HG02763 (cell line): ENCODE results near the gene AQP3.
"Not testable (repeated sequence)": the region's sequence is repeated elsewhere in the genome, so short reads cannot be mapped to it uniquely, and the experiment has no call there.

Source experiments
- ATAC-seq: cut with Tn5 transposase; IDR thresholded peaks from one replicate; pipeline ENCODE4 v1.9.1; 2021; ENCODE audit warnings: mild to moderate bottlenecking, moderate library complexity; ENCODE audit not compliant: unreplicated experiment

Gene AQP3

GRCh38 chr9:33418090-33418489 lies 29.3 kb downstream of the AQP3 start:
- no peak for ATAC-seq

- no peak for ATAC-seq
Measured at GRCh38 chr9:33416996-33417395, 30.4 kb downstream of the AQP3 start.

DNA sequence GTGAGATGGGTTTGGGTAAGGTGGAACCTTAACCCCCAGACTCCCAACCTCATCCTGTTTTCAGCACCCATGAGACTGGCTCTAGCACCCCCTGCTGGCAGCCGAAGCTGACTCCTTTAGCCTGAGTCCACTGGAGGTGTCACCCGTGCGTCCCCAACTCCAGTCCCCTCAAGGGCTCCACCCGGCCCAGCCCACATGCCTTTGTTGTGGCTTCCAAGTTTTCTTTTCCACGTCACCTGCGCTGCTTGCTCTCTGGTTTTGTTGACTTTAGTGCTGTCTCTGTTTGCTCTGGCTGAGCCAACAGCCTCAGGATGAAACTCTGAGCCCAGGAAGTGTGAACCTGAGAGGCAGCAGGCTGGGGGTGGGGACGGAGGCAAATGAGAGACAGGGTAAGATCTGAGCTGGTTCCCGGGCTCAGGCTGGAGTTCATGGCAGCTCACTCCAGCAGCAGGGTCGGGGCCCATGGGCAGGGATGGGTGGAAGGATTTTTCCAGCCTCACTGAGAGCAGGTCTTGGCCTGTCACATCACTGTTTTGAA lies 31.8 kb downstream of the AQP3 start:
- peak; percentile 56 for ATAC-seq

DNA sequence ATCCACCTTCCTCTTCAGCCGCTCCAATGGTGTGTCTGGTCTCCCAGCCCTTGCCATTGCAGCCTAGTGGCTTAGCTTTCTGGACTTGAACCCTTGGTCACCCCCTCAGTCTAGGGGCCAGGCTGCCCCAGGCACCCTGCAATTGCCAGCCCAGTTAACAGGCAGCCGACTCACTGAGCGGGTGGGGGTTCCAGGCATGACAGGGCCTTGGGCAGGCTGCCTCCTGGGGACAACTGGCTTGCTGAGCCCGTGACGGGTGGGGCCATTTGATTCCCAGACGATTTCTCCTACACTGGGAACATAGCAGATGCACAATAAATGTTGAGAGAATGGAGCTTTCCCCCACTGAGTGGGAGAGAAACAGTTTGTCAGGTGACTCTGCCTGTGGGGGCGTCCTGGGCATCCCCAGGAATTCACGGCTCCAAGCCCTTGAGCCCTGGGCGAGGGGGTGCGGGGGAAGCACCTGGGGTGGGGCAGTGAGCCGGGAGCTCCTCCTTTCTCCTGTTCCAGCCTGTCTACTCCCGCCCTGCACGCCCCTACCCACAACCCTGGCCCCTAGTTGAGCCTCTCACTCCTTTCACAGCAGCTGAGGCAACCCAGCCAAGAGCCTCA lies 32.4 kb downstream of the AQP3 start:
- no peak for ATAC-seq

- ATAC-seq: no peak
Measured at GRCh38 chr9:33414268-33414667, 33.1 kb downstream of the AQP3 start.

DNA sequence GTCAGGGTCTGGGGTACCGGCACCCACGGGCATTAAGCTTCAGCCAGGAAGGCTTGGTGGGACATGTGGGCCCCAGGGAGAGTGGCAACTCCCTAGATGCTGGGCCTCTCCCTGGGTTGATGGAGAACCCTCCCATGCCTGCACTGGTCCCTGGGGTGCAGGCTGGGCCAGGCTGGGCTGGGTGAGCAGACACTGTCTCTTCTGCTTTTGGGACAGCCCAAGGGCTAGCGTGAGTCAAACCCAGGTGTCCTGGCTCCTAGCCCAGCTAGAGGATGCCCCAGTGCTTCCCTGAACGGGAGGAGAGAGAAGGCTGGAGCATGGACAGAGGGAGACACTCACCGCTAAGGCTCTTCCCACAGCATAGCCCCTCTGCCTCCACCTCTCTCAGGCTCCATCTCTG lies 39.3 kb downstream of the AQP3 start:
- no peak for ATAC-seq

- ATAC-seq: no peak
Measured at GRCh38 chr9:33407061-33407460, 40.3 kb downstream of the AQP3 start.

DNA sequence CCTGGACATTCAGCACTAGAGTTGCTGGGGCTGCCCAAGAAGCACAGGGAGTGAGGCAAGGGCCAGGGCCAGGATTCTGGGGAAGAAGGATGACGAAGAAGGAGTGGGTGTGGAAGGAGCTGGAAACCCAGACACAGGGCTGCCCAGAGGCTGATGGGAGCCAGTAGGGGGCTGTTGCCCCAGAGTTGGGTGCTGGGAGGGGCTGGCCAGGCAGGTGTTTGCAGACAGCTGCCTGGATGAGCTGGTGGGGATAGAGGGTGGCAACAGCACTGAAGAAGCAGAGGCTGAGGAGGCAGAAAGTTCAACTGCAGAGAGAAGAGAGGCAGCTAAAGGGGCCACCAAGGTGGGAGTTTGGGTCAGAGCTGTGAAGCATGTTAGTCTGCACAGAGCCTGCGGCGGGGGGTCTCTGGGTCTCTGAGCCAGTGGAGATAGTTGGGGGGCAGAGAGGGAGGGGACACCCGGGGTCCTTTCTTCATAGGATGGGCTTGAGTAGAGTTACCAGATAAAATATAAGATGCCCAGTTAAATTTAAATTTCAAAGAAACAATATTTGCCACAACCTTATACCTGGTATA lies 42.5 kb downstream of the AQP3 start:
- ATAC-seq: no peak

- ATAC-seq: no peak
Measured at GRCh38 chr9:33403941-33404787, 43.2 kb downstream of the AQP3 start.

DNA sequence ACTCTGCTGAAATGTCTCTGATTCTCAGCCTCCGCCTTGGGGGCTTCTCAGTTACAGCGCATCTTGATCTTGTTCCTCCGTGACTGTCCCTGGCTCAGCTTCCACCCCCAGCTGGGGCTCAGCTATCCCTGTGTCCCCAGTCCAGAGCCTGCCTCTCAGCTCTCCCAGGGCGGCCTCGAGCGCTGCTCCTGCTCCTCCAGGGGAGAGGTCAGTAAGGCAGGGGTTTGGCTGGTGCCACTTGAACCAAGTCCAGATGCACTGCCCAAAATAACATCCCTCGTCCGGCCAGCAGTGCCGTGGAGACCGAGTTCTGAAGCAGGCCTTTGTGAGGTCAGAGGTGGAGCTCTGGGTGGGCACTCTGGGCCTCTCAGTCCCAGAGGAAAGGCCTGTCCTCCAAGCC lies 45.0 kb downstream of the AQP3 start, which contains the start of gene AQP7:
AQP7 (minus strand) TSS at position 198 of the 400 bp plus-strand sequence. CDS start 1,306 bp downstream, outside the sequence.
- not testable (repeated sequence) for ATAC-seq

DNA sequence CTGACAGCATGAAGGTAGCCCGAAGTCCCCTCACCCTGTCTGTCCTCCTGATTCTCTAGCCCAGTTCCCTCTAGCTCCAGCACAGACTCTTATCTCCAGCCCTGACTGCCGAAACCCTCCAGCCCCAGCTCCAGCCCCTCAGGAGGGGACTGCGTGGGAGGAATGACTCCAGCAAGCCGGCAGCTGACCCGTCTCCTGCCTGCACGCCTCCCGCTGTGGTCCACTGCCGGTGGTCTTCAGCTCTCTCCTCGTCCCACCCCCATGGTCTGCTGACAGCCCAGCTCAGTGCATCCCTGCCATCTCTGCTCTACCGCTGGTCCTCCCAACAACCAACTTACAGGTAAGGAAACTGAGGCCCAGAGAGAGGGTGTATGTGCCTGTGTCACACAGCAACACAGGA lies 45.6 kb downstream of the AQP3 start:
- not testable (repeated sequence) for ATAC-seq

GRCh38 chr9:33399047-33399446 lies 48.3 kb downstream of the AQP3 start:
- not testable (repeated sequence) for ATAC-seq

- not testable (repeated sequence) for ATAC-seq
Measured at GRCh38 chr9:33397801-33398200, 49.6 kb downstream of the AQP3 start.

DNA sequence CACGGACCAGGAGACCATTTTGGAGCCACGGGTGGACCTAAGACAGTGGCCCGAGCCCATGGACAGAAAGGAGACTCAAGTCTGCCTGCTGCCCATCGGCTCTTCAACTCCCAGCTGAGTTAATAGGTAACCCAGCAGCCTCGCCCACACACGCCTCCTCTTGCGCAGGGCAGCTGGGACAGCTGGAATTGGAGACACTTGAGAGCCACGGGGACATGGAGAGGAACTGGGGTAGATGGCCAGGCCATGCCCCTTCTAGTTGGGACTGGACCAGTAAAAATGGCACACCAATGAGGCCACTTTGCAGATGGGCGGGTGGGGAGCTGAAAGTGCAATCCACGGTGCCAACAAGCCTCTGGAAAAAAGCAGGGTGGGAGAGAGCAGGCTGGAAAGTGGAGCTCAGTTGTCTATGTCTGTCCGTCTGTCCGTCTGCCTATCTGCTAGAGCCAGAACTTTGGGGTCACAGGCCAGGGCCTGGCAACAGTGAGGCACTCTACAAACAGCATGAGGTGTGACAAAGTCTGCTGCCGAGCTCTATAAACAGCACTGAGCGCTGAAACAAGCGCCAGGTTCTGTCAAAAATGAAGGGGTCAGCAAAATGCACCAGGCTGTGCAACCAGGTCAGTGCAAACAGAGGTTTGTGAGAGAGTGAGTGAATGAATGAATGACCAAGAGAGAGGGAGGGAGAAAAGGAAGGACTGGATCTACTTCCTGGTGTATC lies 52.1 kb downstream of the AQP3 start:
- not testable (repeated sequence) for ATAC-seq

DNA sequence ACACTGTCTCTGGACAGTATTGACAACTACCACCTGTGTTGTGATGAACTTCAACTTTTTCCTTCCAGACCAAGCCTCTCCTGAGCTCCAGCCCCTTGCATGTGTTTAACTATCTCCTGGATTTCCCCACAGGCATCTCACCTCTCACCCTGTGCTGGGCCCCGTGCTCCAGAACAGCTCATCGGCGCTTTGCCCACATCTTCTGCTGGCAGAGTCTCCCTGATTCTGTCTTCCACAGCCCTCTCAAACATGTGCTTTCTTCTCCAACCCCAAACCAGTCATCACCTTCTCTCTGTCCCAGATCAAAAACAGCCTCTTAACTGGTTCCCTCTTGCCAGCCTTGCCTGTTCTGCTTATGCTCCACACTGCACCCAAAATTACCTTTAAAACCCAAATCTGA lies 53.4 kb downstream of the AQP3 start:
- not testable (repeated sequence) for ATAC-seq

DNA sequence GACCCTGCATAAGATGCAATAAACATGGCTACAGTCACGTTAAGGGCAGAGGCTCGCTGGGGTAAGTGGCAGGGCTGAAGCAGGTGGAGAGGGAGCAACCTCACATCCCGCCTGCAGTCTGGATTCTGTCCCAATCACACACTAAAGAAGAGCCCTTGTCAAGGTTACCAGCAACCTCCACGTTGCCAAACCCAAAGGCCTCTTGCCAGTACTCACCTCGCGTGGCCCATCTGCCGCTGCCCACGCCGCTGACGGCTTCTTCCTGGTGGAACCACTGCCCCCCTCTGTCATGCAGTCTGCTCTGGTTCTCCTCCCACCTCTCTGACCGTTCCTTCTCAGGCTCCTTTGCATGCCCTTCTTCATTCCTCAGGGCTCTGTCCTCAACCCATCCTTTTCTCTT lies 53.8 kb downstream of the AQP3 start:
- ATAC-seq: no peak

- not testable (repeated sequence) for ATAC-seq
Measured at GRCh38 chr9:33392591-33393021, 54.8 kb downstream of the AQP3 start.
